Transverse colon (tissue), 3 donors: Measurements from ENCODE around the gene PBX1.

Experiments used
- EP300 ChIP-seq: sonication (generic); formaldehyde crosslinking; IDR thresholded peaks from one replicate; pipeline ENCODE4 v1.6.1; 2017; ENCODE audit warnings: antibody characterized with exemption, low read depth
- TF ChIP-seq, protein P1 (sequence below), 5 experiments: fragments of 200-600 bp in 3 of 5; fragments of 450-650 bp in 2 of 5; sonication (generic) in 3 of 5; IDR thresholded peaks; 1 replicate in 2 of 5; 2 replicates in 3 of 5; pipeline ENCODE4 v1.5.1; 2016 to 2017; ENCODE audit warnings: antibody characterized with exemption in 5 of 5, inconsistent platforms in 3 of 5, mild to moderate bottlenecking in 2 of 5, moderate library complexity in 1 of 5

- TF ChIP-seq EP300: no peak
- TF ChIP-seq, protein P1, sequence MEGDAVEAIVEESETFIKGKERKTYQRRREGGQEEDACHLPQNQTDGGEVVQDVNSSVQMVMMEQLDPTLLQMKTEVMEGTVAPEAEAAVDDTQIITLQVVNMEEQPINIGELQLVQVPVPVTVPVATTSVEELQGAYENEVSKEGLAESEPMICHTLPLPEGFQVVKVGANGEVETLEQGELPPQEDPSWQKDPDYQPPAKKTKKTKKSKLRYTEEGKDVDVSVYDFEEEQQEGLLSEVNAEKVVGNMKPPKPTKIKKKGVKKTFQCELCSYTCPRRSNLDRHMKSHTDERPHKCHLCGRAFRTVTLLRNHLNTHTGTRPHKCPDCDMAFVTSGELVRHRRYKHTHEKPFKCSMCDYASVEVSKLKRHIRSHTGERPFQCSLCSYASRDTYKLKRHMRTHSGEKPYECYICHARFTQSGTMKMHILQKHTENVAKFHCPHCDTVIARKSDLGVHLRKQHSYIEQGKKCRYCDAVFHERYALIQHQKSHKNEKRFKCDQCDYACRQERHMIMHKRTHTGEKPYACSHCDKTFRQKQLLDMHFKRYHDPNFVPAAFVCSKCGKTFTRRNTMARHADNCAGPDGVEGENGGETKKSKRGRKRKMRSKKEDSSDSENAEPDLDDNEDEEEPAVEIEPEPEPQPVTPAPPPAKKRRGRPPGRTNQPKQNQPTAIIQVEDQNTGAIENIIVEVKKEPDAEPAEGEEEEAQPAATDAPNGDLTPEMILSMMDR (IDR thresholded peaks at IDR 0.05): no peak
Measured at GRCh38 chr1:164576291-164577271, 17.6 kb downstream of the PBX1 start.
